ENCODE data around the gene SMCO4. TPM values are rescaled to one million over a fixed set of nuclear protein-coding genes. Genes with fewer than 3 reads are reported as not detected.

Gene SMCO4
- total RNA-seq, 1 donor from 2014 or later = 48.1 TPM

DNA sequence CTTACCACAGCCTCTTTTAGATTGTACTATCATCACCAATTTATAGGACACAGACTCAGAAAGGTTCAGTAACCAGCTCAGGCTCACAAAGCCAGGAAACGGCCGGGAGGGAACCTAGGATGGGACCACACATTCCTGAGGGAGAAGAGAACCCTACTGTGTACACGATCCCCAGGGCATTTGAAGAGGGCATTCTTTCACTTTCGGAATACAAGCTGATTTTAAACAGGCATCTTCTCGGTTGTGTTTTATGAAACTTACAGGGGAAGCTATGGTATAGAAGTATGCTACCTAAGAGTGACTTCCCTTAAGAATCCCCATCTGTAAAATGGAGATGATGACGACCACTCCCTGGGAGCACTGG, 19.0 kb downstream of the SMCO4 start:
- DNase-seq (ENCODE audit: low read depth) = no peak
- TF ChIP-seq, protein P1, sequence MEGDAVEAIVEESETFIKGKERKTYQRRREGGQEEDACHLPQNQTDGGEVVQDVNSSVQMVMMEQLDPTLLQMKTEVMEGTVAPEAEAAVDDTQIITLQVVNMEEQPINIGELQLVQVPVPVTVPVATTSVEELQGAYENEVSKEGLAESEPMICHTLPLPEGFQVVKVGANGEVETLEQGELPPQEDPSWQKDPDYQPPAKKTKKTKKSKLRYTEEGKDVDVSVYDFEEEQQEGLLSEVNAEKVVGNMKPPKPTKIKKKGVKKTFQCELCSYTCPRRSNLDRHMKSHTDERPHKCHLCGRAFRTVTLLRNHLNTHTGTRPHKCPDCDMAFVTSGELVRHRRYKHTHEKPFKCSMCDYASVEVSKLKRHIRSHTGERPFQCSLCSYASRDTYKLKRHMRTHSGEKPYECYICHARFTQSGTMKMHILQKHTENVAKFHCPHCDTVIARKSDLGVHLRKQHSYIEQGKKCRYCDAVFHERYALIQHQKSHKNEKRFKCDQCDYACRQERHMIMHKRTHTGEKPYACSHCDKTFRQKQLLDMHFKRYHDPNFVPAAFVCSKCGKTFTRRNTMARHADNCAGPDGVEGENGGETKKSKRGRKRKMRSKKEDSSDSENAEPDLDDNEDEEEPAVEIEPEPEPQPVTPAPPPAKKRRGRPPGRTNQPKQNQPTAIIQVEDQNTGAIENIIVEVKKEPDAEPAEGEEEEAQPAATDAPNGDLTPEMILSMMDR (conservative IDR thresholded peaks at IDR 0.05; ENCODE audit: low read depth, low read length) = no peak
- H3K4me3 ChIP-seq (ENCODE audit: low read depth, low read length) = no peak overlapping the region

DNA sequence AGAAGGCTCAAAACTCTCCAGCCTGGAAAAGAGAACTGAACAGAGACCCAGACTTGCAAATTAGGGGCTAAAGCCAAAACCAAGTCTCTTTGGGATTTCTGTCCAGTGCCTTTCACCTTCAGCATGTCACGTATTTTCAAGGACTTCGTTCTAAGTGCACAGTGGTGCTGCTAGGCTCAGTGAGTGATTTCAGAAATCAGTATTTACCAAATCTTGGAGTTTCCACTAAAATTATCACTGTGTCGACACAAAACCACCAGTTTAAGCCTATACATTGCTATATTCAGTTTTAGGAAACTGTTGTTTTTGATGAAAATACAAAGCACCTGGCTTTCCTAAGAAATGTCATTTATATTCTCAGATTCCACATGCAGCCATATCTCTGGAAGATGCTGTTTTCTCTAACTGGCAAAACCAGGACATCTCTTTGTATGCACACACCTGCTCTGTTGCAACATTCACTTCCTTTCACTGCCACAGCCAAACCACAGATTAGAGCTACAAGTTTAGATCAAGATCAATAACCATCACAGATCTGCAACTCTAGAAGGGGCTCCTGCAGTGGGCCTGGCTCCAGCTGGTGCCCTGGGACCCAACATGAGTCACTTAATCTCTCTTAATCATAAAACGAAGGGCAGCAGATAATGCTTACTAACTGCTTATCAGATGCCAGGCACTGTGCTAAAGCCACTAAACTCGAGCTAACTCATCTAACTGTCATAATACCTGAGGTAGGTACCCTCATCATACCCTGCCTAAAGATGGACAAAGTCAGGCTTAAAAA, 22.3 kb downstream of the SMCO4 start:
- no peak overlapping the region for H3K4me3 ChIP-seq (ENCODE audit: low read depth, low read length)
- TF ChIP-seq, protein P1 (conservative IDR thresholded peaks at IDR 0.05; ENCODE audit: low read depth, low read length) = no peak
- DNase-seq (ENCODE audit: low read depth) = no peak

DNA sequence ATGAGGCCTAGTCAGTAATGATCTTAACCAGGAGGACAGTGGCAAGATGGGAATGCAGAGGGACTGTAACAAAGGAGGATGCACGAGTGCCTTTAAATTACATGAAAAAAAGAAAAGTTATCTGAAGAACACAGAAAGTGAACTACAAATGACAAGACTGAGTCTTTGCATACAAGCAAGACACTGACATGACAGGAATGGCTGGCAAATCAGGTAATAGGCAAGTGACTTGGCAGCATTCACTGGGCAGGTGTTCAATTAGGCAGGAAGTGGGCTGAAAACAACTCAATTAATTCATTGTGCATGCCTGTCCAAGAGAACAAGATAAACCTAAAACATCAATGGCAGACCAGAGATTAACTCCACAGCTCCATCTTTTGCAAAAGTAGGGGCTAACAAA, 24.0 kb downstream of the SMCO4 start:
- TF ChIP-seq, protein P1 (conservative IDR thresholded peaks at IDR 0.05; ENCODE audit: low read depth, low read length) = no peak
- DNase-seq (ENCODE audit: low read depth) = no peak
- H3K4me3 ChIP-seq (ENCODE audit: low read depth, low read length) = no peak overlapping the region

DNA sequence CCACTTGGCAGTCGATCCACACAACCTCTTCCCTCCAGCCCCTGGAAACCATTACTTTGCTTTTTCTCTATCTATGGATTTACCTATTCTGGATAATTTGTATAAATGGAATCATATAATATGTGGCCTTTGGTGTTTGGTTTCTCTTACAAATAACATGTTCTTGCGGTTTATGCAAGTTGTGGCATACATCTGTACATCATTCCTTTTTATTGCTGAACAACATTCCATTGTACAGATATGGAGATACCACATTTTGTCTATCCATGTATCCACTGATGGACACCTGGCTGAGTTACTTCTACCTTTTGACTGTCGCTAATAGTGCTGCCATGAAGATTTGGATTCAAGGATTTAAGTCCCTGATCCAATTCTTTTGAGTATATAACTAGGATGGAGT, 25.1 kb downstream of the SMCO4 start:
- H3K4me3 ChIP-seq (ENCODE audit: low read depth, low read length) = no peak overlapping the region
- TF ChIP-seq, protein P1 (conservative IDR thresholded peaks at IDR 0.05; ENCODE audit: low read depth, low read length) = no peak
- no peak for DNase-seq (ENCODE audit: low read depth)

DNA sequence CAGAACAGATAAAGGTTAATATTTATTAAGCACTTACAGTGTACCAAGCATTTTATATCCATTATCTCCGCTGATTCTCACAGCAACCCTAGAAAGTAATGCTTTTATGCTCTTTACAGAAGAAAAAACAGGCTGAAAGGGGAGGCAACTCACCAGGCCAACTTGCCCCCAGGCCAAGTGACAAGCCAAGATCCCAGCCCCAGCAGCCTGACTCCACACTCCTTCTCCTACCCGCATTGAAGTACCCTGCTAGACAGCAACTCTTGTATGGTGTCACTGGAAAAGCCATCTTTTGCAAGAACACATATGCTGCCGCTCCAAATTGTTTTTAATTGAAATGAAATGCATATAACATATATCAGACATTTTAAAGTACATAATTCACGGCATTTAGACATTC, 25.6 kb downstream of the SMCO4 start:
- TF ChIP-seq, protein P1 (conservative IDR thresholded peaks at IDR 0.05; ENCODE audit: low read depth, low read length) = no peak
- no peak overlapping the region for H3K4me3 ChIP-seq (ENCODE audit: low read depth, low read length)
- no peak for DNase-seq (ENCODE audit: low read depth)

DNA sequence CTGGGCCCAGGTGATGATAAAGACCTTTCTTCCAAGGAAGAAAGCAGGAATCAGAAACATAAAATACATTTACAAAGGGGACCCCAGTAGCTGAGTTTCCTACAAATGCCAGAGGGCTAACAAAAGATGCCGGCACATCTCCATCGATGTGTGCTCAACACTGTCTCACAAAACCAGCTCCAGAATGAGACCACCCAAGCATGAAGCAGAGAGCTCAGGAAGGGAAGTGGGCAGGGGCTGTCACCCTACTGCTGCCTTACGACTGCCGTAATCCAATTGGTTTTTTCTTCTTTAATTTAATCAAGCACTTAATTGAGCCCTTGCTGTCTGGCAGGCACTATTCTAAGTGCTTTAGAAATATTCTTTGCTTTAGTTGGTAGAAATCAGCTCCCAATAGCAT, 26.1 kb downstream of the SMCO4 start:
- TF ChIP-seq, protein P1 (conservative IDR thresholded peaks at IDR 0.05; ENCODE audit: low read depth, low read length) = no peak
- no peak for DNase-seq (ENCODE audit: low read depth)

DNA sequence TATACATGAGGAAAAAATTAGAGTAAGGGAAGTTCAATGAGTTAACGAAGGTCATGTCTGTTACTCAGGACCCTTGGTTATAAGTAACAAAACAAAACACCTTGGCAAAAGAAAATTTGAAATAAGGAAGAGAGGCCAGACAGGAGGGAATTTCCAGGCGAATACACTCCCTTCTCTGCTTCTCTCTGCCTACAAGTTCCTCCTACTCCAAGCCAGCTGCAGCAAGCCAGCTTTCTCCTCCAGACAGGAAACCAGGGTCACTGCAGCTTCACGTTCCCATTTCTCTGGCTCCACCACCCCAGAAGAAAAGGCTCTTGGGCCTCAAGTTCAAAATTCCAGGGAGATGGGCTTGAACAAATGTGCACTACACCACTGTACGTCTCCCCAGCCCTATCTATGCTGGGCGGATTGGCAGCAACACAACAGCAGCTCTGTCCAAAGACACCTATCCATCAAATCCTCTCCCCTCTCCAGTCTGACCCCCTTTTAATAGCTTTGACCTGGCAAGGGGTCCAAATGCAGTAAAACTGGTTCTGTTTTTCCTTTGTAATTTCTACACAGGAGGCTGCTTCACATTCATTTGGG, 27.7 kb downstream of the SMCO4 start:
- TF ChIP-seq, protein P1 (conservative IDR thresholded peaks at IDR 0.05; ENCODE audit: low read depth, low read length) = no peak
- no peak overlapping the region for H3K4me3 ChIP-seq (ENCODE audit: low read depth, low read length)
- no peak for DNase-seq (ENCODE audit: low read depth)

More for the DNA sequence above, 26.1 kb downstream of the SMCO4 start:
- H3K4me3 ChIP-seq (ENCODE audit: low read depth, low read length) = no peak overlapping the region

Measured in epithelial cell of proximal tubule (primary cell).